Vagina (tissue), 2 donors: ENCODE measurements around the gene MED17.

Experiments
- CTCF ChIP-seq, 3 experiments: fragments of 450-650 bp in 2 of 3; fragments of 200-600 bp in 1 of 3; sonication (generic) in 1 of 3; IDR thresholded peaks; one replicate each; pipeline ENCODE4 v1.5.1; 2017 to 2019; ENCODE audit warnings: antibody characterized with exemption in 3 of 3, mild to moderate bottlenecking in 2 of 3, moderate library complexity in 2 of 3
- POLR2A ChIP-seq, 2 donors: fragments of 450-650 bp; IDR thresholded peaks; one replicate each; pipeline ENCODE4 v1.6.1; 2017; ENCODE audit warnings: antibody characterized with exemption in 2 of 2, mild to moderate bottlenecking in 2 of 2, moderate library complexity in 2 of 2
- POLR2AphosphoS5 ChIP-seq, 2 donors: sonication (generic); formaldehyde crosslinking; IDR thresholded peaks; one replicate each; pipeline ENCODE4 v1.9.0; 2017; ENCODE audit warnings: antibody characterized with exemption in 2 of 2, mild to moderate bottlenecking in 2 of 2, low read depth in 1 of 2; ENCODE audit not compliant: insufficient read depth in 1 of 2

GRCh38 chr11:93852242-93852641 lies 68.2 kb downstream of the MED17 start:
- no peak for TF ChIP-seq POLR2AphosphoS5 (IDR thresholded peaks at IDR 0.05; ENCODE audit: insufficient read depth in 1 of 2, low read depth in 1 of 2)
- TF ChIP-seq POLR2A (IDR thresholded peaks at IDR 0.05), result no peak
- no peak for TF ChIP-seq CTCF (IDR thresholded peaks at IDR 0.05)
